Karpas-422 (cell line): ENCODE results near the gene TTLL10. TPM values are rescaled to one million over a fixed set of nuclear protein-coding genes. Genes with fewer than 3 reads are reported as not detected.

Experiments
- DNase-seq: peaks from one replicate; pipeline ENCODE4 v3.0.0-alpha.2; 2015
- H2AFZ ChIP-seq: fragments of 200-600 bp; sonication (generic); 2 replicates; pipeline ENCODE4 v1.6.1; 2014; ENCODE audit warnings: antibody characterized with exemption, low read length, mixed read lengths
- H3K27ac ChIP-seq: fragments of 200-600 bp; sonication (generic); 2 replicates; pipeline ENCODE4 v1.5.1; 2014; ENCODE audit warnings: mild to moderate bottlenecking, low read length, moderate library complexity
- H3K27me3 ChIP-seq: fragments of 200-600 bp; sonication (generic); 2 replicates; pipeline ENCODE4 v1.6.1; 2014; ENCODE audit warnings: low read length, mixed read lengths
- H3K36me3 ChIP-seq: fragments of 200-600 bp; sonication (generic); 2 replicates; pipeline ENCODE4 v1.6.1; 2014; ENCODE audit warnings: low read length, mixed read lengths; ENCODE audit not compliant: insufficient read depth
- H3K4me1 ChIP-seq: fragments of 200-600 bp; sonication (generic); 2 replicates; pipeline ENCODE4 v1.6.1; 2014; ENCODE audit warnings: mild to moderate bottlenecking, low read length, mixed read lengths
- H3K4me2 ChIP-seq: fragments of 200-600 bp; sonication (generic); 2 replicates; pipeline ENCODE4 v1.6.1; 2014; ENCODE audit warnings: low read length, low read depth, mild to moderate bottlenecking; ENCODE audit not compliant: poor library complexity, severe bottlenecking
- H3K4me3 ChIP-seq: fragments of 200-600 bp; sonication (generic); 2 replicates; pipeline ENCODE4 v1.5.1; 2014; ENCODE audit warnings: mild to moderate bottlenecking, antibody characterized with exemption, low read length, mixed read lengths
- H3K79me2 ChIP-seq: fragments of 200-600 bp; sonication (generic); 2 replicates; pipeline ENCODE4 v1.6.1; 2014; ENCODE audit warnings: mild to moderate bottlenecking, low read length, mixed read lengths
- H3K9ac ChIP-seq: fragments of 200-600 bp; sonication (generic); 2 replicates; pipeline ENCODE4 v1.6.0; 2014; ENCODE audit warnings: low read length
- H3K9me2 ChIP-seq: fragments of 200-600 bp; sonication (generic), shearing (Covaris generic); replicated peaks from 2 replicates; pipeline ENCODE4 v1.6.0; 2014; ENCODE audit warnings: mild to moderate bottlenecking, low read length, moderate library complexity; ENCODE audit not compliant: insufficient read depth
- H3K9me3 ChIP-seq: fragments of 300-700, 200-600 bp; sonication (generic); 2 replicates; pipeline ENCODE4 v1.6.1; 2014; ENCODE audit warnings: low read length, mixed read lengths
- H4K20me1 ChIP-seq: fragments of 200-600 bp; sonication (generic); 2 replicates; pipeline ENCODE4 v1.6.1; 2014; ENCODE audit warnings: mild to moderate bottlenecking, antibody characterized with exemption, low read length, low read depth; ENCODE audit not compliant: insufficient read depth
- total RNA-seq: library from RNA; depleted of rRNA; stranded (reverse); fragments of >200 nt; shearing (Covaris generic); gene quantifications from 2 replicates; pipeline ENCODE4 v1.2.3, GENCODE V29; 2014; ENCODE audit warnings: low replicate concordance

The TTLL10 gene
- total RNA-seq, 1 experiment from 2014 or later = not detected

GRCh38 chr1:1226566-1227362 is 53.1 kb downstream of the TTLL10 start:
- no peaks in the 10 kb centered on the region for H3K9me2 ChIP-seq
- H3K79me2 ChIP-seq = peaks cover 45% of the 10 kb centered on the region
- H3K27me3 ChIP-seq = no peaks in the 10 kb centered on the region
- peaks cover 6% of the 10 kb centered on the region; the same call in 1 of the 2 replicates for H3K36me3 ChIP-seq
- no peak for DNase-seq
- no peak overlapping the region for H3K4me3 ChIP-seq
- H3K27ac ChIP-seq = no peak overlapping the region
- no peak overlapping the region for H2AFZ ChIP-seq
- H4K20me1 ChIP-seq = peaks cover 18% of the 10 kb centered on the region; the same call in 1 of the 2 replicates
- no peak overlapping the region for H3K9ac ChIP-seq
- no peaks in the 10 kb centered on the region for H3K9me3 ChIP-seq
- no peak overlapping the region for H3K4me2 ChIP-seq
- peaks cover 9% of the 10 kb centered on the region for H3K4me1 ChIP-seq

GRCh38 chr1:1227386-1227785 is 53.7 kb downstream of the TTLL10 start:
- no peak overlapping the region for H3K4me2 ChIP-seq
- peaks cover 9% of the 10 kb centered on the region for H3K4me1 ChIP-seq
- H4K20me1 ChIP-seq = peaks cover 18% of the 10 kb centered on the region; the same call in 1 of the 2 replicates
- peaks cover 45% of the 10 kb centered on the region for H3K79me2 ChIP-seq
- DNase-seq = no peak
- H3K9me3 ChIP-seq = no peaks in the 10 kb centered on the region
- H3K27ac ChIP-seq = no peak overlapping the region
- H2AFZ ChIP-seq = no peak overlapping the region
- H3K27me3 ChIP-seq = no peaks in the 10 kb centered on the region
- H3K9ac ChIP-seq = no peak overlapping the region
- no peaks in the 10 kb centered on the region for H3K9me2 ChIP-seq
- H3K4me3 ChIP-seq = no peak overlapping the region
- peaks cover 6% of the 10 kb centered on the region; the same call in 1 of the 2 replicates for H3K36me3 ChIP-seq

GRCh38 chr1:1228187-1228586 is 54.5 kb downstream of the TTLL10 start:
- H3K4me1 ChIP-seq = peaks cover 17% of the 10 kb centered on the region
- DNase-seq = no peak
- no peak overlapping the region for H2AFZ ChIP-seq
- H4K20me1 ChIP-seq = peaks cover 21% of the 10 kb centered on the region; the same call in 1 of the 2 replicates
- no peak overlapping the region for H3K27ac ChIP-seq
- H3K79me2 ChIP-seq = peaks cover 50% of the 10 kb centered on the region
- no peaks in the 10 kb centered on the region for H3K9me3 ChIP-seq
- H3K9ac ChIP-seq = no peak overlapping the region
- peaks cover 6% of the 10 kb centered on the region; the same call in 1 of the 2 replicates for H3K36me3 ChIP-seq
- no peaks in the 10 kb centered on the region for H3K27me3 ChIP-seq
- H3K9me2 ChIP-seq = no peaks in the 10 kb centered on the region
- H3K4me2 ChIP-seq = no peak overlapping the region
- no peak overlapping the region for H3K4me3 ChIP-seq

GRCh38 chr1:1228596-1229321 is 55.1 kb downstream of the TTLL10 start:
- Histone ChIP-seq H3K4me1 (peaks cover 21% of the 10 kb centered on the region), H3K9me2 (no peaks in the 10 kb centered on the region), H3K27me3 (no peaks in the 10 kb centered on the region), H2AFZ (no peak overlapping the region), H3K27ac (no peak overlapping the region), H3K79me2 (peaks cover 54% of the 10 kb centered on the region), H3K9me3 (no peaks in the 10 kb centered on the region), H3K9ac (no peak overlapping the region), H3K4me2 (no peak overlapping the region), H3K4me3 (no peak overlapping the region), H3K36me3 (peaks cover 6% of the 10 kb centered on the region; the same call in 1 of the 2 replicates), H4K20me1 (peaks cover 26% of the 10 kb centered on the region; the same call in 1 of the 2 replicates)
- DNase-seq = no peak

GRCh38 chr1:1229770-1230169 is 56.1 kb downstream of the TTLL10 start:
- peaks cover 26% of the 10 kb centered on the region; the same call in 1 of the 2 replicates for H4K20me1 ChIP-seq

GRCh38 chr1:1230656-1231399 is 57.1 kb downstream of the TTLL10 start:
- Histone ChIP-seq H2AFZ (peak overlapping the region; percentile 3; the same call in 1 of the 2 replicates), H4K20me1 (peaks cover 21% of the 10 kb centered on the region; the same call in 1 of the 2 replicates), H3K9me3 (no peaks in the 10 kb centered on the region), H3K4me1 (peaks cover 21% of the 10 kb centered on the region), H3K27ac (peak overlapping the region; percentile 50), H3K9me2 (no peaks in the 10 kb centered on the region), H3K4me3 (peak overlapping the region; percentile 84), H3K27me3 (no peaks in the 10 kb centered on the region), H3K79me2 (peaks cover 54% of the 10 kb centered on the region), H3K36me3 (peaks cover 6% of the 10 kb centered on the region; the same call in 1 of the 2 replicates), H3K9ac (peak overlapping the region; percentile 83), H3K4me2 (peak overlapping the region; percentile 92)
- peak; percentile 70 for DNase-seq

More at GRCh38 chr1:1229770-1230169, 56.1 kb downstream of the TTLL10 start:
- Histone ChIP-seq H3K79me2 (peaks cover 54% of the 10 kb centered on the region), H3K4me1 (peaks cover 21% of the 10 kb centered on the region), H3K27ac (no peak overlapping the region), H3K4me2 (peak overlapping the region; percentile 92), H3K27me3 (no peaks in the 10 kb centered on the region), H3K4me3 (no peak overlapping the region), H3K9ac (0 out of 2 replicates have a peak overlapping the region, but pooled peaks have one; percentile 83), H2AFZ (no peak overlapping the region), H3K9me2 (no peaks in the 10 kb centered on the region), H3K9me3 (no peaks in the 10 kb centered on the region), H3K36me3 (peaks cover 6% of the 10 kb centered on the region; the same call in 1 of the 2 replicates)
- DNase-seq = no peak

- H2AFZ ChIP-seq = peak within 1 kb of the TSS; percentile 3; the same call in 1 of the 2 replicates
- peaks cover 21% of the 10 kb centered on the region; the same call in 1 of the 2 replicates for H4K20me1 ChIP-seq
- H3K9me2 ChIP-seq = no peaks in the 10 kb centered on the region
- H3K36me3 ChIP-seq = peaks cover 6% of the 10 kb centered on the region; the same call in 1 of the 2 replicates
- H3K9ac ChIP-seq = peak within 1 kb of the TSS; percentile 83
- H3K27me3 ChIP-seq = no peaks in the 10 kb centered on the region
- peak within 1 kb of the TSS; percentile 92 for H3K4me2 ChIP-seq
- H3K79me2 ChIP-seq = peaks cover 48% of the 10 kb centered on the region
- no peaks in the 10 kb centered on the region for H3K9me3 ChIP-seq
- peak within 1 kb of the TSS; percentile 50 for H3K27ac ChIP-seq
- H3K4me1 ChIP-seq = peaks cover 21% of the 10 kb centered on the region
- peak within 1 kb of the TSS; percentile 84 for H3K4me3 ChIP-seq
- DNase-seq = peak; percentile 99
These were observed 57.9 kb downstream of the TTLL10 start, which contains the start of gene SDF4 for GRCh38 chr1:1231400-1232207. SDF4 (minus strand) TSS chr1:1232001; CDS start chr1:1228772, 3,229 bp downstream.
